Stomach (tissue), 9 donors: Measurements from ENCODE around the gene GRAMD1B. TPM values are rescaled to one million over a fixed set of nuclear protein-coding genes. Genes with fewer than 3 reads are reported as not detected.

ENCODE experiments used
- DNase-seq, 2 donors: peaks; one replicate each; pipeline versions ENCODE4 v3.0.0 to v3.0.0-alpha.2; 2013 to 2019
- H3K27ac ChIP-seq, 5 donors: fragments of 200-600 bp in 4 of 5; sonication (generic) in 4 of 5; one replicate each; pipeline ENCODE4 v1.5.1; 2013 to 2019; ENCODE audit warnings: mild to moderate bottlenecking in 1 of 5, moderate library complexity in 1 of 5
- H3K27me3 ChIP-seq, 3 donors: fragments of 200-600 bp; sonication (generic); one replicate each; pipeline ENCODE4 v1.5.1; 2017 to 2019; ENCODE audit warnings: mixed run types in 1 of 3
- H3K36me3 ChIP-seq, 4 donors: fragments of 200-600 bp; sonication (generic); 1 replicate in 3 of 4; 2 replicates in 1 of 4; pipeline ENCODE4 v1.5.1; 2016 to 2019
- H3K4me1 ChIP-seq, 4 donors: fragments of 200-600 bp; sonication (generic); one replicate each; pipeline ENCODE4 v1.5.1; 2016 to 2019
- H3K4me3 ChIP-seq, 4 donors: fragments of 200-600 bp; sonication (generic) in 3 of 4; one replicate each; pipeline ENCODE4 v1.5.1; 2016 to 2019; ENCODE audit warnings: mild to moderate bottlenecking in 1 of 4
- H3K9me3 ChIP-seq, 4 donors: fragments of 200-600 bp; sonication (generic); one replicate each; pipeline ENCODE4 v1.5.1; 2016 to 2019
- EP300 ChIP-seq: sonication (generic); formaldehyde crosslinking; IDR thresholded peaks from one replicate; pipeline ENCODE4 v1.6.1; 2017; ENCODE audit warnings: antibody characterized with exemption
- POLR2A ChIP-seq, 4 donors: fragments of 450-650 bp; IDR thresholded peaks; one replicate each; pipeline ENCODE4 v1.6.1; 2016; ENCODE audit warnings: antibody characterized with exemption in 4 of 4, control low read depth in 2 of 4, mild to moderate bottlenecking in 1 of 4, moderate library complexity in 1 of 4
- POLR2AphosphoS5 ChIP-seq, 3 donors: sonication (generic); formaldehyde crosslinking; IDR thresholded peaks; one replicate each; pipeline ENCODE4 v1.6.1; 2016; ENCODE audit warnings: antibody characterized with exemption in 3 of 3
- WGBS, 5 donors: extraction: QIAGEN DNeasy Blood & Tissue Kit in 3 of 5; methylation state at CpG; one replicate each; pipeline versions ENCODE4 v1.1.5 to v1.1.7; 2013 to 2018; 5-methylcytosine and 5-hydroxymethylcytosine counted together
- intact Hi-C: fragments of 100-400 bp; cut with DNase I; formaldehyde crosslinking; loops from one replicate; pipeline ENCODE4 v1.15.1; 2023; ENCODE audit warnings: low total_unique reads
- polyA plus RNA-seq, 3 donors: library from polyadenylated mRNA; stranded (reverse); fragments of 200-250 nt; gene quantifications; one replicate each; pipeline ENCODE4 v1.2.3, GENCODE V29; 2013
- total RNA-seq, 5 donors: library from RNA; depleted of rRNA; stranded (reverse); fragments of >200 nt; gene quantifications; one replicate each; pipeline versions ENCODE4 v1.1.0 to v1.2.3, GENCODE V29; 2014 to 2016
- TF ChIP-seq, protein P1 (sequence below), 7 experiments: fragments of 450-650 bp in 4 of 7; fragments of 200-600 bp in 3 of 7; sonication (generic) in 3 of 7; IDR thresholded peaks; one replicate each; pipeline ENCODE4 v1.5.1; 2016 to 2019; ENCODE audit warnings: antibody characterized with exemption in 7 of 7, control low read depth in 2 of 7, mild to moderate bottlenecking in 1 of 7
- donor health status: healthy with polysubstance abuse.
- donor health status: Bipolar disorder and iron deficiency.
- donor health status: healthy.

GRAMD1B gene
- total and polyA plus RNA-seq, 8 donors: 0.58 to 39.7 (median 12.2) TPM

DNA sequence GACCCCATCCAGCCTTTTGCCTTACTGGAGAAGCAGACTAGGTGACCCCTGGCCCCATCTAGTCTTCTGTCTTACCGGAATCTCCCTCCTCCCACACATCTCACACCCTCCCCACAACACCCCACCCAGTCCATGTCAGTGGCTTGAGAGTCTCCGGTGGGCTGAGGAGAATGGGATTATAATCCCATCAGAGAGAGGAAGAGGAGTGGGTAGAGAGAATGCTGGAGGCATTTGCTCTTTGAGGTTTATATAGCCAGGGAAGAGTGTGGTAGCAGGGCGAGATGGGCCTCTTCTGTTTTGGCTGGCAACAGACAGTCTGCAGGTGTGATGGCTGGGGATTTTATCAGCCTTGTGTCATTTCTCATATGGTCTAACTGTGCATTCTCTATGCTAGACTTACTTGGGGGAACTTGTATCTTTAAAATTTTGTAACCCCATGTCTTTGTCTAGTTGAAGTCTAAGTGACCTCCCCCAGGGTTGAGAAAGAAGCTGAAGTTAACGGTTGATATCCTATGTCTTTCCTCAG lies 50.3 kb downstream of the GRAMD1B start:
- intact Hi-C loops: no loop called here
- WGBS, 5 donors: 60 to 73% (median 62%) methylated on average over 4 of the region's 4 CpGs
- Histone ChIP-seq H3K9me3 (no peaks in the 10 kb centered on the region), H3K27me3 (peaks cover 0 to 5% (median 4%) of the 10 kb centered on the region in 3 donors), H3K4me3 (no peak overlapping the region), H3K36me3 (no peaks in the 10 kb centered on the region), H3K4me1 (peaks cover 0 to 11% (median 3%) of the 10 kb centered on the region in 4 donors), H3K27ac (no peak overlapping the region)
- DNase-seq: no peak
- TF ChIP-seq, protein P1, sequence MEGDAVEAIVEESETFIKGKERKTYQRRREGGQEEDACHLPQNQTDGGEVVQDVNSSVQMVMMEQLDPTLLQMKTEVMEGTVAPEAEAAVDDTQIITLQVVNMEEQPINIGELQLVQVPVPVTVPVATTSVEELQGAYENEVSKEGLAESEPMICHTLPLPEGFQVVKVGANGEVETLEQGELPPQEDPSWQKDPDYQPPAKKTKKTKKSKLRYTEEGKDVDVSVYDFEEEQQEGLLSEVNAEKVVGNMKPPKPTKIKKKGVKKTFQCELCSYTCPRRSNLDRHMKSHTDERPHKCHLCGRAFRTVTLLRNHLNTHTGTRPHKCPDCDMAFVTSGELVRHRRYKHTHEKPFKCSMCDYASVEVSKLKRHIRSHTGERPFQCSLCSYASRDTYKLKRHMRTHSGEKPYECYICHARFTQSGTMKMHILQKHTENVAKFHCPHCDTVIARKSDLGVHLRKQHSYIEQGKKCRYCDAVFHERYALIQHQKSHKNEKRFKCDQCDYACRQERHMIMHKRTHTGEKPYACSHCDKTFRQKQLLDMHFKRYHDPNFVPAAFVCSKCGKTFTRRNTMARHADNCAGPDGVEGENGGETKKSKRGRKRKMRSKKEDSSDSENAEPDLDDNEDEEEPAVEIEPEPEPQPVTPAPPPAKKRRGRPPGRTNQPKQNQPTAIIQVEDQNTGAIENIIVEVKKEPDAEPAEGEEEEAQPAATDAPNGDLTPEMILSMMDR (IDR thresholded peaks at IDR 0.05): no peak
- no peak for TF ChIP-seq EP300
- no peak for TF ChIP-seq POLR2AphosphoS5 (IDR thresholded peaks at IDR 0.05)
- TF ChIP-seq POLR2A (IDR thresholded peaks at IDR 0.05): no peak

DNA sequence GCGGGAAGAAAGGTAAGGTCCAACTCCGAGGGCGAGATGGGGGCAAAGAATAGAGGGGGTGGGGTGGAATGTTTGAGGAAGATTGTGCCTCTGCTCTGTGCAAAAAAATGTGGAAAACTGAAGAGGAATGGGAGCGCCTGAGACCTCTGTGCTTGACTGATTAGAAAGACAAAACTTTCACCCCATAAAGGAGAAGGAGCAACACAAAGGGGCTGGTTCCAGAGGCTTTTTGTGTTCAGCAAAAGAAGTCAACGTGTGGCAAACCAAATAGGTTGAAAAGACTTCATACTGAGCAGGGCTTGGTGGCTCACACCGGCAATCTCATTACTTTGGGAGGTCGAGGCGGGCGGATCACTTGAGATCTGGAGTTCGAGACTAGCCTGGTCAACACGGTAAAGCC lies 50.8 kb downstream of the GRAMD1B start:
- H3K4me1 ChIP-seq: peaks cover 0 to 7% (median 3%) of the 10 kb centered on the region in 4 donors
- no peak overlapping the region for H3K4me3 ChIP-seq
- no peak for TF ChIP-seq POLR2AphosphoS5 (IDR thresholded peaks at IDR 0.05)
- no peak for TF ChIP-seq POLR2A (IDR thresholded peaks at IDR 0.05)
- TF ChIP-seq EP300: no peak
- TF ChIP-seq, protein P1 (IDR thresholded peaks at IDR 0.05): no peak
- no peaks in the 10 kb centered on the region for H3K36me3 ChIP-seq
- intact Hi-C loops: no loop called here
- H3K27me3 ChIP-seq: peaks cover 0 to 5% (median 4%) of the 10 kb centered on the region in 3 donors
- 63 to 74% (median 67%) methylated on average over 11 of the region's 11 CpGs for WGBS, 5 donors
- DNase-seq: no peak
- no peak overlapping the region for H3K27ac ChIP-seq
- H3K9me3 ChIP-seq: no peaks in the 10 kb centered on the region

DNA sequence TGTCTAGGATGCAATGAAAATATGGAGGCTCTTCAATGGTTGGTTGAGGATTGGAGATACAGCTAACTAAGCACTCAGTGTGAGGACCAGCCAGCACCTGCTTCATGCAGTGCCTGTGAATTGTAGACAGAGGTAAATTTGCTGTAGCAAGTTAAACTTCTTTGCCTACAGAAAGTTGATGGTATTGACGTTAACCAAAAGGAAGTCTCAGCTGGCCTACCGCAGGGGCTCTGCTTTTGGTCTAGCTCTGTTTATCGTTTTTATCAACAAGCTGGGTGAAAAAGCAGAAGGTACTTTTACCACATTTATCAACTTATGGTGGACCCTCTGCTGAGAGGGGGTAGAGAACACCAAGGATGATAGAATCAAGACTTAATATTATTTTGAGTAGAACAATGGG lies 51.6 kb downstream of the GRAMD1B start:
- WGBS, 5 donors: 54 to 63% (median 58%) methylated on average over 3 of the region's 3 CpGs
- Histone ChIP-seq H3K4me1 (peaks cover 0 to 7% (median 3%) of the 10 kb centered on the region in 4 donors), H3K9me3 (no peaks in the 10 kb centered on the region), H3K36me3 (no peaks in the 10 kb centered on the region), H3K27ac (no peak overlapping the region), H3K27me3 (peaks cover 0 to 6% (median 4%) of the 10 kb centered on the region in 3 donors), H3K4me3 (no peak overlapping the region)
- no peak for DNase-seq
- intact Hi-C loops: no loop called here
- TF ChIP-seq POLR2AphosphoS5 (IDR thresholded peaks at IDR 0.05) (no peak), EP300 (no peak), POLR2A (IDR thresholded peaks at IDR 0.05) (no peak)
- TF ChIP-seq, protein P1 (IDR thresholded peaks at IDR 0.05): no peak

DNA sequence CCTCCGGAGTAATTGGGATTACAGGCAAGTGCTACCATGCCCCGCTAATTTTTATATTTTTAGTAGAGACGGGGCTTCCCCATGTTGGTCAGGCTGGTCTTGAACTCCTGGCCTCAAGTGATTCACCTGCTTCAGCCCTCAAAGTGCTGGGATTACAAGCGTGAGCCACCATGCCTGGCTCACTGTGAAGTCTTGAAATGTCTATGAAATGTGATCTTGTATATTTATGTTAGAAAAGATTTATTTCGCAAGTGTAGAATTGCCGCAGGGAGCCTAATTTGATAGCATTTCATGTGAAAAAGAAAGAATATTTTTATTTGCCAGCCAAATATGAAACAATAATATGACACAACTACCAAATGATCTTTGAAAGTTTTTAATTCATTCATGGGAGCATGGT lies 52.1 kb downstream of the GRAMD1B start:
- Histone ChIP-seq H3K27me3 (peaks cover 0 to 11% (median 4%) of the 10 kb centered on the region in 3 donors), H3K36me3 (no peaks in the 10 kb centered on the region), H3K27ac (no peak overlapping the region), H3K9me3 (no peaks in the 10 kb centered on the region), H3K4me3 (no peak overlapping the region), H3K4me1 (peaks cover 0 to 7% (median 3%) of the 10 kb centered on the region in 4 donors)
- no peak for DNase-seq
- TF ChIP-seq, protein P1 (IDR thresholded peaks at IDR 0.05): no peak
- TF ChIP-seq POLR2A (IDR thresholded peaks at IDR 0.05) (no peak), POLR2AphosphoS5 (IDR thresholded peaks at IDR 0.05) (no peak), EP300 (no peak)
- intact Hi-C loops: no loop called here
- WGBS, 5 donors: 83 to 92% (median 88%) methylated on average over 6 of the region's 6 CpGs
